ENCODE data around the gene NARS2.

Gene NARS2

GRCh38 chr11:78403781-78404180, 170.9 kb downstream of the NARS2 start:
- DNase-seq = no peak

- DNase-seq = no peak
Observed at GRCh38 chr11:78402847-78403246, 171.8 kb downstream of the NARS2 start.

GRCh38 chr11:78400702-78401101, 174.0 kb downstream of the NARS2 start:
- DNase-seq = no peak

- no peak for DNase-seq
Observed at GRCh38 chr11:78400116-78400515, 174.5 kb downstream of the NARS2 start.

GRCh38 chr11:78399136-78399535, 175.5 kb downstream of the NARS2 start:
- no peak for DNase-seq

GRCh38 chr11:78398715-78399114, 175.9 kb downstream of the NARS2 start:
- no peak for DNase-seq

- DNase-seq = peak; percentile 67
Observed at GRCh38 chr11:78397398-78397797, 177.3 kb downstream of the NARS2 start.

GRCh38 chr11:78395597-78395996, 179.1 kb downstream of the NARS2 start:
- DNase-seq = no peak

- no peak for DNase-seq
Observed at GRCh38 chr11:78392854-78393253, 181.8 kb downstream of the NARS2 start.

GRCh38 chr11:78391424-78391823, 183.2 kb downstream of the NARS2 start:
- no peak for DNase-seq

GRCh38 chr11:78390809-78391208, 183.9 kb downstream of the NARS2 start:
- no peak for DNase-seq

- no peak for DNase-seq
Observed at GRCh38 chr11:78386215-78386941, 188.3 kb downstream of the NARS2 start.

All from activated CD4-positive, alpha-beta T cell treated with anti-CD3 and anti-CD28 coated beads, Interleukin-2, amount 50 U/mL, for 16 hours (primary cell).